MCF 10A (cell line): ENCODE data around the gene DCTN5. TPM values are rescaled to one million over a fixed set of nuclear protein-coding genes. Genes with fewer than 3 reads are reported as not detected.
"Not testable (repeated sequence)": the region's sequence is repeated elsewhere in the genome, so short reads cannot be mapped to it uniquely, and the experiment has no call there.

Experiments
- BruUV-seq: library from RNA; stranded (reverse); fragments of 400-500 nt; replicated peaks from 2 replicates; lab custom pipeline; 2021; lab: Mats Ljungman, UMichigan
- CTCF ChIA-PET: fragments of 300-600 bp; sonication (Branson Sonifier 250); formaldehyde crosslinking; extraction: SDS; loops from one replicate; lab custom pipeline; 2021; ENCODE audit warnings: antibody characterized with exemption, inconsistent platforms; lab: Yijun Ruan, JAX
- POLR2A ChIA-PET: fragments of 300-600, 350-650 bp; sonication (Branson Sonifier 250); formaldehyde crosslinking; extraction: SDS; loops from one replicate; lab custom pipeline; 2020; ENCODE audit warnings: antibody characterized with exemption, inconsistent platforms; lab: Yijun Ruan, JAX
- DNase-seq: peaks from one replicate; pipeline ENCODE4 v3.0.0-alpha.2; 2018; ENCODE audit not compliant: unreplicated experiment
- H3K27ac Mint-ChIP-seq: one replicate; pipeline ENCODE4 v1.8.0; 2022; ENCODE audit warnings: mild to moderate bottlenecking, low read depth, mixed read lengths; ENCODE audit not compliant: unreplicated experiment
- H3K27me3 Mint-ChIP-seq: one replicate; pipeline ENCODE4 v1.8.0; 2022; ENCODE audit warnings: mixed read lengths; ENCODE audit not compliant: insufficient read depth, unreplicated experiment
- H3K36me3 Mint-ChIP-seq: one replicate; pipeline ENCODE4 v1.8.0; 2022; ENCODE audit warnings: mild to moderate bottlenecking, moderate library complexity, mixed read lengths; ENCODE audit not compliant: insufficient read depth, unreplicated experiment
- H3K4me1 Mint-ChIP-seq: one replicate; pipeline ENCODE4 v1.8.0; 2022; ENCODE audit warnings: mixed read lengths; ENCODE audit not compliant: insufficient read depth, unreplicated experiment
- H3K4me3 Mint-ChIP-seq: one replicate; pipeline ENCODE4 v1.8.0; 2022; ENCODE audit warnings: mild to moderate bottlenecking, moderate library complexity, mixed read lengths; ENCODE audit not compliant: unreplicated experiment
- H3K9me3 Mint-ChIP-seq: one replicate; pipeline ENCODE4 v1.8.0; 2022; ENCODE audit warnings: mixed read lengths; ENCODE audit not compliant: unreplicated experiment
- CTCF ChIP-seq: fragments of 200-600 bp; IDR thresholded peaks from one replicate; pipeline ENCODE4 v1.8.0; 2022; ENCODE audit warnings: antibody characterized with exemption, mild to moderate bottlenecking; ENCODE audit not compliant: unreplicated experiment
- intact Hi-C: fragments of 100-400 bp; cut with micrococcal nuclease; formaldehyde crosslinking; loops from 2 replicates; pipeline ENCODE4 v1.14.1; 2022
- total RNA-seq: library from RNA; stranded (reverse); gene quantifications from 2 replicates; pipeline ENCODE4 v1.2.3, GENCODE V29; 2022

Gene DCTN5
- total RNA-seq, 1 experiment from 2014 or later: 66.6 TPM

DNA sequence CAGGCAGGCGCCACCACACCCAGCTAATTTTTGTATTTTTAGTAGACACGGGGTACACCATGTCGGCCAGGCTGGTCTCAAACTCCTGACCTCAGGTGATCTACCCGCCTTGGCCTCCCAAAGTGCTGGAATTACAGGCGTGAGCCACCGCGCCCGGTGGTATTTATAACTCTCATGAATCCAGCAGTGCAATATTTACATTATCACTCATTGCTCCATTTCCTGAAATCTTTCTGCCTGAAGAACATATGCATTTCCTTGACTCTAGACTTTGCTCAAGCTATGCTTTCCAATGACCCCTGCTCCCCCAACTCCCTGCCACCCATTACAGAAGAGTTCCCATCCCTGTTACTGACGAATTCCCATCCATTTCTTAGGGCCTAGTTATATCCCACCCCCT lies 25.5 kb upstream of the DCTN5 start:
- H3K4me1 Mint-ChIP-seq: no peaks in the 10 kb centered on the region
- CTCF ChIA-PET: no interaction called here
- intact Hi-C loops: no loop called here
- no TSS peak for BruUV-seq
- no peak for DNase-seq
- H3K9me3 Mint-ChIP-seq: no peaks in the 10 kb centered on the region
- TF ChIP-seq CTCF: no peak
- no peak overlapping the region for H3K4me3 Mint-ChIP-seq
- no peak overlapping the region for H3K27ac Mint-ChIP-seq
- peaks cover 82% of the 10 kb centered on the region for H3K36me3 Mint-ChIP-seq
- H3K27me3 Mint-ChIP-seq: no peaks in the 10 kb centered on the region
- POLR2A ChIA-PET: interaction anchor here (0.6 to 1.0 kb wide), 2 partner anchors 10 to 19 kb away, joined by 3 to 4 read pairs; no protein-coding TSS in a partner anchor

- Mint-ChIP-seq H3K4me3 (no peak overlapping the region), H3K27ac (no peak overlapping the region), H3K27me3 (no peaks in the 10 kb centered on the region), H3K9me3 (no peaks in the 10 kb centered on the region), H3K4me1 (no peaks in the 10 kb centered on the region), H3K36me3 (peaks cover 88% of the 10 kb centered on the region)
- ChIA-PET CTCF (interaction anchor here (1.3 kb wide), 1 partner anchor 27 kb away, joined by 5 read pairs; no protein-coding TSS in a partner anchor), POLR2A (no interaction called here)
- BruUV-seq: no TSS peak
- TF ChIP-seq CTCF: no peak
- intact Hi-C loops: no loop called here
- no peak for DNase-seq
These were observed 17.2 kb upstream of the DCTN5 start for GRCh38 chr16:23624092-23624491.

GRCh38 chr16:23629516-23629915 lies 11.8 kb upstream of the DCTN5 start:
- Mint-ChIP-seq H3K36me3 (peaks cover 79% of the 10 kb centered on the region), H3K4me3 (no peak overlapping the region), H3K9me3 (no peaks in the 10 kb centered on the region), H3K4me1 (peaks cover 7% of the 10 kb centered on the region), H3K27me3 (no peaks in the 10 kb centered on the region), H3K27ac (peak overlapping the region; percentile 52)
- no peak for TF ChIP-seq CTCF
- DNase-seq: no peak
- ChIA-PET CTCF (interaction anchor here (0.6 to 1.2 kb wide), 4 partner anchors 23 to 380 kb away, joined by 3 to 6 read pairs (median 4); no protein-coding TSS in a partner anchor), POLR2A (interaction anchor here (1.0 kb wide), 1 partner anchor 12 kb away, joined by 4 read pairs; the partner anchor contains the start of genes DCTN5 and PALB2)
- BruUV-seq: no TSS peak
- intact Hi-C loops: no loop called here

DNA sequence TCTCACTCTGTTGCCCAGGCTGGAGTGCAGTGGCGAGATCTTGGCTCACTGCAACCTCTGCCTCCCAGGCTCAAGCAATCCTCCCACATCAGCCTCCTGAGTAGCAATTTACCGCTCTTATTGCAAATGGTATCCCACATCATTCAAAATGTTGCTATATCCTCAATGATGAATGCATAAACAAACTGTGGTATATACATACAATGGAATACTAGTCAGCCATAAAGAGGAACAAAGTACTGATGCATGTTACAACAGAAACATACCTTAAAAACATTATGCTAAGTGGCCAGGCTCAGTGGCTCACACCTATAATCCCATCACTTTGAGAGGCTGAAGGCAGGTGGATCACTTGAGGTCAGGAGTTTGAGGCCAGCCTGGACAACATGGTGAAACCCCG lies 9.4 kb upstream of the DCTN5 start:
- DNase-seq, H3K9me3 Mint-ChIP-seq, H3K27ac Mint-ChIP-seq, H3K4me3 Mint-ChIP-seq, H3K4me1 Mint-ChIP-seq, intact Hi-C loops, BruUV-seq, H3K27me3 Mint-ChIP-seq: not testable (repeated sequence)
- peaks cover 79% of the 10 kb centered on the region for H3K36me3 Mint-ChIP-seq
- CTCF ChIA-PET: interaction anchor here (0.5 kb wide), 1 partner anchor 932 kb away, joined by 3 read pairs; no protein-coding TSS in a partner anchor
- POLR2A ChIA-PET: interaction anchor here (1.2 kb wide), 1 partner anchor 10 kb away, joined by 6 read pairs; the partner anchor contains the start of genes DCTN5 and PALB2
